NCI-H345 (cell line): ENCODE measurements around the gene UQCR10.

Experiments used
- DNase-seq: peaks from one replicate; lab custom pipeline; 2025; lab: John Stamatoyannopoulos, UW

UQCR10 gene

DNA sequence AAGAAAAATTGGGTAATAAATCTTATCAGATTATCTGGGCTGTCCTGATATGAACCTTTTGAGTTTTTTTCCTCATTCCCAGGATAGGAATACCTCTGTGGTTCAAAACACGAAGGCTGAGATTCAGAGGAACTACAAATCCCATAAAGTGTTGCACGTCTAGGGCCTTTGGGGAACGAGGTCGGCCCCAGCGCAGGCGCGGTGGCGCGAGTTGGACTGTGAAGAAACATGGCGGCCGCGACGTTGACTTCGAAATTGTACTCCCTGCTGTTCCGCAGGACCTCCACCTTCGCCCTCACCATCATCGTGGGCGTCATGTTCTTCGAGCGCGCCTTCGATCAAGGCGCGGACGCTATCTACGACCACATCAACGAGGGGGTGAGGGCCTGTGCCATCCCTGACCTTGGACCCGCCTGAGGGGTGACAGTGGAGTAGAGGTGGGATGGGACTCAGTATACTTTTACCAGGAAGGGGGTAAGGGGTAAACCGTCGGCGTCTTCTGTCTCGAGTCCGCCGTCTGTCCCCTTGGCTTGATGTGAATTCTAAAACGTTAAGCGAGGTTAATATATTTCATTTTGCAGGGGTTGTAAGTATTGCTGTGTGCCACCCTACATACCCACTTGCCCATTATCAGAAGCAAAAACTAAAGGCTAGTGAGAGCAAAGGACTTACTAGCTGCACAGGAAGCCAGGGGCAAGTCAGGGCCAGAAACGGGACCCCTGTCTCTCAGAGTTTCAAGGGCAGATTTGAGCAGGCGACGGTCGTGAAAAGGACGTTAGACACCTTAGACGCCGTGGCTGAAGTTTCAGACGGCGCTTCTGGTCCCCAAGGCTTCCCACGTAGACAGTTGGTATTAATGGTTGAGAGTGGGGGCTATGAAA, at the start of gene UQCR10:
TSS of gene UQCR10 (plus strand) at position 199 of the 881 bp plus-strand sequence. CDS start at position 229, 30 bp downstream.
- DNase-seq: peak; percentile 85

DNA sequence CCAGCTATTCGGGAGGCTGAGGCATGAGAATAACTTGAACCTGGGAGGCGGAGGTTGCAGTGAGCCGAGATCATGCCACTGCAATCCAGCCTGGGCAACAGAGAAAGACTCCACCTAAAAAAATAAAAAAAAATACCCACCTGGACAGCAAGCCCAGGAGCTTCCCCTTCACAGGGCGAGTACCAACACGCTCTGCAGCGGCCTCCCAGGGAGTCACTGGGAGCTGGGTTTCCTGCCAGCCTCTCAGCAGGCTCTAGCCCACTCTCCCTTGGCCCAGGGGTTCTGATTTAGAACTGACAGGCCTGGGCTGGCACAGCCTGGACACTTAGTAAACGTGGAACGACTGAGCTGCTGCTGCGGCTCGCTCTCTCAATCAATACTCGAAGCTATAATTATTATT, 49.4 kb upstream of the UQCR10 start:
- peak; percentile 80 for DNase-seq

DNA sequence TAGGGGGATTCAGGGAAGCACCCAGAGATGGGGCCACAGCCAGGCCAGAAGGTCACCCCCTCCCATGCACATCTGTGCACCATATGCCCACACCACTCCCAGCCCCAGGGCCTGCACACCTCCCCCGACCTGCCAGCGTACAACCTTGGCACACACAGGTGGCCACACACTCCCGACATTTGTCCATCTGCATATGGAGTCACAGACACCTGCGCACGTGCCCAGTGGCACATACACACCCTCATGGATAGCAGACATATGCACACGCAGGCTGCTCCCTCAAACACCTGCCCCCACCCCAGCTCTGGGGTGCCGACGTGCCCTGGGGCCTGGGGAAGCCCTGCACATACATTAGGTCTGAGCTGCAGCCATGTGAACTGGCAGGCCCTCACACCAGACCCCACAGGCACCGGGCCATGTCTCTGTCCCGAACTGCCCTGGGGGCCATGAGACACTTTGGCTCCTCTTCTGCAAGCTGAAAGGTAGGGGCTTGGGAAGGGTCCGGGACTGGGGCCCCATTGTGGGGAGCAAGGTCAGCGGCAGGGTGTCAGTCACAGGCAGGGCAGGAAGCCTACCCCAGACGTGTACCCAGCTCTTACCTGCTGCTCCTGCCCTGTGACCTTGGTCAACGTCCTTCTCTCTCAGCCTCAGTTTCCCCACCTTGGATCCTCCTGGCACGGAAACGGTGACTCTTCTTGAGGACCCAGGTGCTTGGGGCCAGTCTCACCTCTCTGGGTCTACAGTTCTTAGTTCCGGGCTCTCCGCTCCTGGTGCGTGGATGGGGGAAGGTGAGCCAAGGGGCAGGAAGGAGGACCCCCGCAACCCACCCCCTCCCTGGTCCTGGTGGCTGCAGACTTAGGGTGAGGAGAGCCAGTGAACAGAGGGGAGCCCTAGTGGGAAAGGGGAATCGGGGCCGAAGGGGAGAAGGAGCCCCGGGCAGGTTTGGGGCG, 47.9 kb upstream of the UQCR10 start:
- DNase-seq: no peak

DNA sequence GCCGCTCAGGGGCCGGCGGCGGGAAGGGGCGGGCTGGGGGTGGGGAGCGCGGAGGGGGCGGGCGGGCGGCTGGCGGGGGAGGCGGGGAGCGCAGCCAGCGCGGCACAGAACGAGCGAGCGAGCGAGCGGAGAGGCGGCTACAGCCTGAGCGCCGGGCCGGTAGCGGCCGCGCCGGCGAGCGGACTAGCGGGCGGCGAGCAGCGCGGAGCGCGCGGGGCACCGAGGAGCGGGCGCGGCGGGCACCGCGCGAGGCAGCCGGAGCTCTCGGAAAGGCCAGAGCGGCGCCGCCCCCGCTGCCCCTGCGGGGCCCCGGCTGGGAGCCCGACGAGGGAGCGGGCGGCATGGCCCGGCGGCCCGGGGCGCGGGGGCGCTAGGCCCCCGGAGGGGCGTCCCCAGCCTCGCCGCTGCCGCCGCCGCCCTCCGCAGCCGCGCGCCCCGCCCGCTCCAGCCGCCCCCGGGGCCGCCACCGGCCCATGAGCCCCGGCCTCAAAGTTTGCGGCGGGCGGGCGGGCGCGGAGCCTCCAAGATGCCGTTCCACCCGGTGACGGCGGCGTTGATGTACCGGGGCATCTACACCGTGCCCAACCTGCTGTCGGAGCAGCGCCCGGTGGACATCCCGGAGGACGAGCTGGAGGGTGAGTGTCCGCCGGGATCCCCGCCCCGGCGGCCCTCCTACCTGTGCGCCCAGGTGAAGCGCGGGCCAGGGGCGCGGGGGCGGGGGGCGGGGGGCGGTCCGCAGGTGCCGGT, 47.1 kb upstream of the UQCR10 start, which contains the start of gene CABP7:
TSS of gene CABP7 (plus strand) at position 105 of the 747 bp plus-strand sequence. CDS start at position 527, 422 bp downstream.
- peak; percentile 30 for DNase-seq

DNA sequence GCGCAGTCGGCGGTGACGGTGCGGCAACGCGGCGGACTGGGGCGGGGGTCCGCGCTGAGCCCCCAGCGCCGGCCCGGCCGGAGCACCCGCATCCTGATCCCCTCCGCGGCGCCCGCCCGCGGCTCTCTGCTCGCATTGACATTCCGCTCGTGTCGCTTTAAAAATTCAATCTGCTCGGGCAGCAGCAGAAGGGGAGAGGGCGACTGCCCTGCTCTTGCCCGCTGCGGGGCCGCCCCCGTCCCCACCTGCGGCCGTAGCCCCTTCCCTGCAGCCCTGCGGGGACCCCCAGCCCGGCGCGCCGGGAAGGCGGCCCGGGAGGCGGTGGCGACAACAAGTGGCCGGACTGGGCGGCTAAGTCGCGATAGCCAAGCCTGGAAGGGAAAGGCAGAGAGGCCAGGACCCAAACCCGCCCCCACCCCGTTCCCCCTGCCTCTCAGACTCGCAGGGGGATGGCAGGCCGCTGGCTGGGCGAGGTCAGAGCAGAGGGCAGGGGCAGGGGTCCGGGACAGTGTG, 46.3 kb upstream of the UQCR10 start:
- no peak for DNase-seq

DNA sequence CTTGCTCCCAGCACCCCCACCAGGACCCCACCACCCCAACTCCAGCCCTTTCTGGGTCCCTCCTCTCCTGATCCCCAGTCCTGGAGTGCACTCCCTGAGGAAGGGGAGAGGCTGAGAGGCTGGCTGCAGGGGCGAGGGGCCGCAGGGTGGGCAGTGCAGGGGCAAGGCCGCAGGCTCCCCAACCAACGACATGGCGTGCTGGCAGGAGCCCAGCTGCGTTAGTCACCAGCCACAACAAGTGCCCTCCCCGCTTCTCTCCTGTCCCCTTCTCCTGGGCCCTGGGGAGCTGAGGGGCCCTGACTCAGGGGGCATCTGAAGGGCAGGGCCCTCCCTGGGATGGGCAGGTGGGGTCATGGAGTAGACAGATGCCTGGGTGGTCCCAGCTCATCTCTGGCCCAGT, 45.0 kb upstream of the UQCR10 start:
- DNase-seq: no peak

DNA sequence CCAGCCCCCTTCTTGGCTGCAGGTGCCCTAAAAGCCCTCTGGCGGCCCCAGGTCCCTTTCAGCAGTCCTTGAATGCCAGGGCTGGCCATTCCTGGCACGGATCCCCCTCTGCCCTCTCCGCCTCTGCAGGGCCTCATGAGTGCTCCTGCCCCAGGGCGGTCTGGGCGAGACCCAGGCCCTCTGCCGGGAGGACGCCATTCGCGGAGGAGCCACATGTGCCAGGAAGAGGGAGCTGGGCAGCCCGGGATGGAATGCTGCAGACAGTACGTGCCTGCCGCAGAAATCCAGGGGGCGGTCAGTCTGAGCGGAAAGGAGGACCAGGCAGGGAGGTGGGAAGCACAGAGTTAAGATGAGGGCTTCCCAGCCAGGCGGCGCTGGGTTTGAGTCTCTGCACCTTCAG, 44.6 kb upstream of the UQCR10 start:
- DNase-seq: no peak

DNA sequence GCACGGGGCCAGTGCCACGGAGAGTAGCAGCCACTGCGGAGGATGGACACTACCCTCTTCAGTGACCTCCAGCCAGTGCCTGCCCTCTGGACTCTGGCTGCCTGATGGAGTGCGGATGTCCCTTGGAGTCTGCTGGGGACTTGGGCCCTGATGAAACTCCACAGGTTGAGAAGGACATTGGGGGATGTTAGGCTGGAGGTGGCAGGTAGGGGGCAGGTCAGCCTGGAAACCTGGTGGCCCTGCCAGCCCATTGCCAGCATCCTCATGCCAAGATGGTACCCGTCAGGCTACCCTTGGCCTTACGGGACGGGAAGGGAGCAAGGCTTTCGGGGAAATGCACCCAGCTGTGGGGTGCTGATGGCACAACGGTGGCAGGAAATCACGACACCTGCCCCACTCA, 43.4 kb upstream of the UQCR10 start:
- no peak for DNase-seq

DNA sequence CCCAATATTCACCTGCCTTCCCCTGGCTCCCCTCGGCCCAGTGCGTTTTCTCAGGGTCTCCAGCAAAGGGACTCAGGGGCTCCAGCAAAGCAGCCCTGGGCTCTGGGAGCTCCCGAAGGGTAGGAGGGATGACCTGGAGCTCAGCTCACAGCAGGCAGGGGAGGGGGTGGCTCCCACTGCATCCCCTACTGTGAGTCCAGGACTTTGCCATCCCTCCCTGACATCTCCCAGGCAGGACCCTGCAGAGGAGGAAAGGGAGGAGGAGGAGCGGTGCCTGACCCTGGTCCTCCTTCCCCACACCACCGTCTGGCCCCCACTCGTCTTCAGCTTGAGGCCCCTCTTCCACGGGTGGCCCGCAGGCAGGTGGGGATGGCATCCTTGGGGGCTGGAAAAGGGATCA, 42.3 kb upstream of the UQCR10 start:
- DNase-seq: no peak

DNA sequence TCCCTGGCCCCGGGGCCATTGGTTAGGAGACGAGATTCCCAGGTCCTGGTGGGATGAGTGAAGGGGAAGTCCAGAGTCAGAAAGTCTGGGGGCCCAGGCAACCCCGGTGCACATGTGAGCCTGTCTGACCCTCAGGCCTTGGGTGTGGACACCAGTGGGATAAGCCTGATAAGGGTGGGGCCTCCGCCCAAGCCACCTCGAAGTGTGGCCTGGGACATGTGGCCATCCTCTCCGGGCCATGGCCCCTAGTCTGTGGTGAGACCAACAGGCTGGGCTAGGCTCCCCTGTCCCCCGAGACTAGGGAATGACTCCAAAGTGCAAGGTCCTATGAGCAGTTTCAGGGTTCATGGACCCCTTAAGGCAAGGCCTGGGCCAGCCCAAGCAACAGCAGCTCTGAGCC, 41.1 kb upstream of the UQCR10 start:
- no peak for DNase-seq

DNA sequence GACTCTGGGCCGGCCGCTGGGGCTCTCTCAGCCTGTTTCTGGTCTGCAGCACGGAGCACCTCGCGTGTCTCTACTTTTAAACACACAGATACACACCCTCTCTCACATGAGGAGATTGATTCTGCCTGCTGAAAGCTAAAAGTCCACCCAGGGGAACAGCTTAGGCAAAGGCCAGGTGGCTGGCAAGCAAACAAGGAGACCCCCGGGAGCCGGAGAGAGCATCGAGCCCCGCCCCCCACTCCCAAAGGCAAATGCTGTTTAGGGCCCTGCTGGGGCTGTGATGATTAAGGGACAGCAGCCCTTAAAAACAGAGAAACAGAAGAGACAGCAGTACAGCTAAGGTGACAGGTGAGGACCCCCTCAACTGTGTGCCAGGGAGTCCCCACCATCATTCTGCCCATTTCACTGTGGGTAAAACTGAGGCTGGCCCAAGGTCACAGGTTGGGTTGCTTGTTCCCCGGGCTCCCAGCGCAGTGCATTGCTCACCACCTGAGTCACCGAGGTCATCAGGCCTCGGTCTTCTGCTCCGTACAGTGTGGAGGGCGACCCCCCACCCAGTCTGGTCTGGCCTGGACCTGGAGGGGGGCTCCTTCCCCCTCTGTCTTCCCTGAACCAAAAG, 40.5 kb upstream of the UQCR10 start:
- no peak for DNase-seq

DNA sequence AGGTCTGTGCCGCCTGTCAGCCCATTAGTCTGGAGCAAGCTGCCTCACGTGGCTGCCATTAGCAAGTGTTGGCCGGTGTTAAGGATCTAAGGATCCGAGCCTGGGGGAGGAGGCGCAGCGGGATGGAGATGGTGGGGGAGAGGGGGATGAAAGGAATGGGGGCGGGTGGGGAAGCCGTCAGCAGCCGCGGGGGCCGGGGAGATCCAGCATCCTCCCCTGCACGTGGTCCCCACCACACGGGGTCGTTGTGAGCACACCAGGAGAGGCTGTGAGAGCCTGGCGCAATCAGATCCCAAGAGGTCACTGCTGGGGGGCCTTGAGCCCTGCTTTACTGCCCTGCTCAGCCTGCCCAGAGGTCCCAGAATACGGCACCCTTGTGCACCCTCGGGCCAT, 40.0 kb upstream of the UQCR10 start:
- DNase-seq: no peak

DNA sequence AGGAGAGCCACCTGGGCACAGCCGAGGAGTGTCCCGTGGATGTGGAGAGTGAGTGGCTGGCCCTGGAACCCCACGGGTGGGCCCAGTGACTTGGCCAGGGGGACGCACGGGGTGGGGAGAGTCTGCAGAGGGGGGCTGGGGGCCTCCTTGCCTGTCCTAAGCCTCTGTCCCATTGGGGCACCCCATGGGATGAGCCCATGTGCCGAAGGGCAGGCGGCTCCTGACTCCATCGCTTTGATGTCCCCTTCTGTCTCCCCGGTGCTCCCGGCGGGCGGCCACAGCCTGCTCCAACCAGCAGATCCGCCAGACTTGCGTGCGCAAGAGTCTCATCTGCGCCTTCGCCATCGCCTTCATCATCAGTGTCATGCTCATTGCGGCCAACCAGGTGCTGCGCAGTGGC, 38.0 kb upstream of the UQCR10 start:
- no peak for DNase-seq

DNA sequence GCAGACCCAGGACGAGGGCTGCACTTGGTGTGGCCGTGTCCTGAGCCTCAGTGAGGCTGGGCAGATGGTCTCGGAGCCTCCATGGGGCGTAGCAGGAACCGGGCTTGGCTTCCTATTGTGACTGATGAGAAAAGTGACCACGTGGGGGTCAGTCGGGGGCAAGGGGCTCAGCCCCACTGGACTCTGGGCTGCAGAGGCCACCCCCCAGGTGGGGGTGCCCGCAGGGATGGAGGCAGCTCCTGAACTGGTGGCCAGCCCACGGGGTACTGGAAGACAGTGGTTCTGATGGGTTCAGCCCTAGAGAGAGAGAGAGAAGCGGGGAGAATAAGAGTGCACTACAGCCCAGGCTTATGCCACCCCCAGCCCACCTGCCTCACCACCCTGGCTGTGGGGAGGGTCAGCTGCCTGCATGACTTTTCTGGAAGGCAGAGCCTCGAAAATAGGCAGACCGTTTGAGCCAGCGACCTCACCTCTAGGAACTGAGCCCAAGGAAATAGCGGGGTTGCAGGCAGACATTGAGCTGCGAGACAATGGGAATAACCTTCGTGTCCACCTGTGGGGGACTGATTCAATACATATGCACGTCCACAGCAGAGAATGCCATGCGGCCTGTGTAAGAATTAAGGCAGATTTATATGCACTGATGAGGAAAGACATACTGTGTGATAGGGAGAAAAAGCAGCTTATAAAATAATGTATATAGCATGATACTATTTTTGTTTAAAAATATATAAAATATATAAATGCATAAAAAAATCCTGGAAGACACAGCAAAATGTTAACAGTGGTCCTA, 35.9 kb upstream of the UQCR10 start:
- no peak for DNase-seq

DNA sequence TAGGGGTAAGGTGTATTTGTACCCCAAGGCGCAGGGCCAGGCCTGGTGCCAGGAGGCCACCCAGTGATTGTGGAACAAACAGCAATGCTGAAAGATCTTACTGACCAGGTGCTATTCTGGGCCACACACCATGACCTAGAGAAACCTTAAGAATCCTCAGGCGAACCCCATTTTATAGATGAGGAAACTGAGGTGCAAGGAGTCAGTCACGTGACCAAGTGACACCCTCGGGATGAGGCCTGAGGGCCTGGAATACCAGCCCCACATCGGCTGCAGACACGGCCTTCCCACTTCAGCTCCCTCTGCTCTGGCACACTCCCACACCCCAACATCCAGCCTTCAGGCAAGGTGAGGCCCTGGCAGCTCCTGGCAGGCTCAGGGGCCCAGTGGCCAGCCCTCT, 34.3 kb upstream of the UQCR10 start:
- DNase-seq: no peak

DNA sequence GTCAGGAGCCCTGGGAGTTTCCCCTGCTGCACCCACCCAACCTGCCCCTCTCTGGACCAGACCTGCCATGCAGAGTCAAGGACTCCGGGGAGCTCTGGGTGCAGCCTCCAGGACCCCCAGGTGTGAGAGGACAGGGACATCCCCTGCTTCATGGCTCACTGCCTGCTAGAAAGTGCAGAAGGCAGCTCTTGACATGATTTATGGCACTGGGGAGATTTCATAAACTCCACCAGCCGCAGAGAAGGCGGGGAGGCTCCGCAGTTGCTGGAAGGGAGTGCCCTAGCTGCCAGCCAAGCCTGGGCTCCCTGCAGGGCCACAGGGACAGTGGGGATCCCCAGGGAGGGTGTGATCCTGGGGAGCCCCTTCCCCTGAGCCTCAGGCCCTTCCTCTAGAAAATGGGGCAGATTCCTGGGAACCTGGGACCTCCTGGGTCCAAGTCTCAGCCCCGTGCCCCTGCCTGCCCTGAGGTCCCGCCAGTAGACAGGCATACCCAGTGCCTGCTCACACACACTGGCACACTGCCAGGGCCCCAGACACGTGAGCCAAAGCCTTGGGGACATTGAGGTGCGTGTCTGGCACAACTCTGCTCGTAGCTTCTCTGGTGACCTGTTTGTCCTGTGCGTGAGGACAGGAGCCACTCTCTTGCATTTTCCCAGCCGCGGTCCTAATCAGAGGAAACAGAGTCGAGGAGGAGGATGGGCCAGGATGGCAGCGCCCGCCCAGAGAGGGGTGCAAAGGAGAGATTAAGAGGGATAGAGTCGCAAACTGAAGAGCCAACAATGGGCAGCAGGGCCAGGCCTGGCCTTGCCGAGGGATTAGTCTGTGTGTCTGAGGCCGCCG, 33.6 kb upstream of the UQCR10 start:
- DNase-seq: peak; percentile 87

DNA sequence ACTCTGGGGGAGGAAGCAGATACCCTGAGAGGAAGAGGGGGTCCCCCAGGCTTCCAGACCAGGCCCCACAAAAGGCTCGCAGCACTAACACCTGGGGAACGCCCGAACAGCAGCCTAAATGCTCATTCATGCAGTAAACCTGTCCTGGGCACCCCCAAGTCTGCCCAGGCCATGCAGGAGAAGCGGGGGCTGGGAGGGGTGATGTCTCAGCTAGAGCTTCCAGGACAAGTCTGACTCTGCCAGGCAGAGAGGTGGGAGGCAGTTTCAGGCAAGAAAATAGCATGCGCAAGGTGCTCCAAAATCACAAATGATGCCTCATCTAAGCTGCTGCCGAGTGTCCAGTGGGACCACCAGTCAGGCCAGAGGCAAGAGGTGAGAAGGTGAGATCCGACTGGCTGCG, 32.8 kb upstream of the UQCR10 start:
- DNase-seq: no peak

DNA sequence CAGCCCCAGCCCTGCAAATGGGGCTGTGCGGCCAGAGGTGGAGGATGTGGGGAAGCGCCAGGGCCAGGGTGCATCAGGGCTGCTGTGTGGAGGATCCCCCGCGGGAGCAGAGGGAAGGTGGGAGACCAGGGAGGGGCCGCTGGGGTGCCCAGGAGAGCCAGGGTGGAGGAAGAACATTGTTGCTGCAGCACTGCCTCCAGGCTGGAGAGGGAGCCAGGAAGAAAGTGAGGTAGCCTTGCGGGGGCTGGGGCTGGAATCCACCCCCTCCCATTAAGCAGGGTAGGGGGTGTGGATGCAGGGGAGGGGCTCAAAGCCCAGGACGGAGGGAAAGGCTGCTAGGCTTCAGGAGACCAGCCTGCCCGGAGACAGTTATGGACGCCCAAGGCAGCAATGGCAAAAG, 32.3 kb upstream of the UQCR10 start:
- DNase-seq: no peak

DNA sequence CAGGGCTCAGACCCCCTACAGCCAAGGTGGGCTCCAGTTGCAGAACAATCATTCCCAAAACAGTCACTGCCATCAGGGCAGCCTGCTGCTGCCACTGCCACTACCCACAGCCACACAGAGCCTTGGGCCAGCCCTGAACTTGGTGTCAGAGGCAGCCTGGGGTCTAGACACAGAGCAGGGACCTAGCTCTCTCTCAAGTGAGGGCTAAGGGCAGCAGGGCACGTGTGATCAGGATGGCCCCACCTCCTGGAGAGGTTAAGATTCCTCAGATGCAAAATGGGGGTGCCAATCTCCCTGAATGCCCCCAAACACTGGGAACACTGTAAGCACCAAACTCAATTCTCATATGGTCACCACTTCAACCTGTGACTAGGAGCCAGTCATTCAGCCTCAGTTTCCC, 31.8 kb upstream of the UQCR10 start:
- no peak for DNase-seq
